Measurements from ENCODE around the gene FUOM.

DNA sequence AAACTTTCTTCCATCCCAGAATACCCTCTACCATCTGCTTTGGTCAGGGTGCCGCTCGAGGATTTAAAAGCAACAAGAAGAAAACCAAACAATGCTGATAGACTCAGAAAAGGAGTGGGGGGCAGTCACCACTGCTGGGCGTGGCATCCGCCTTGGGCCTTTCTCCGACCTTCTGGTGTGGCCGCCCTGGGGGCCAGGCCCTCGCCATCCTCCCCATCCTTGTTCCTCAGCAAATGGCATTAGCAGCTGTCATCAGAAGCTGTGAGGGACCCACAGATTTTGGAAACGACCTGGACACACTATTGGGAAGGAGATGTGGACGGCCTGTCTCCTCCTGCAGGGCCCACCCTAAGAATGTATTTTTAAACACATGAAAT lies 45.1 kb downstream of the FUOM start:
- TF ChIP-seq, protein P1, sequence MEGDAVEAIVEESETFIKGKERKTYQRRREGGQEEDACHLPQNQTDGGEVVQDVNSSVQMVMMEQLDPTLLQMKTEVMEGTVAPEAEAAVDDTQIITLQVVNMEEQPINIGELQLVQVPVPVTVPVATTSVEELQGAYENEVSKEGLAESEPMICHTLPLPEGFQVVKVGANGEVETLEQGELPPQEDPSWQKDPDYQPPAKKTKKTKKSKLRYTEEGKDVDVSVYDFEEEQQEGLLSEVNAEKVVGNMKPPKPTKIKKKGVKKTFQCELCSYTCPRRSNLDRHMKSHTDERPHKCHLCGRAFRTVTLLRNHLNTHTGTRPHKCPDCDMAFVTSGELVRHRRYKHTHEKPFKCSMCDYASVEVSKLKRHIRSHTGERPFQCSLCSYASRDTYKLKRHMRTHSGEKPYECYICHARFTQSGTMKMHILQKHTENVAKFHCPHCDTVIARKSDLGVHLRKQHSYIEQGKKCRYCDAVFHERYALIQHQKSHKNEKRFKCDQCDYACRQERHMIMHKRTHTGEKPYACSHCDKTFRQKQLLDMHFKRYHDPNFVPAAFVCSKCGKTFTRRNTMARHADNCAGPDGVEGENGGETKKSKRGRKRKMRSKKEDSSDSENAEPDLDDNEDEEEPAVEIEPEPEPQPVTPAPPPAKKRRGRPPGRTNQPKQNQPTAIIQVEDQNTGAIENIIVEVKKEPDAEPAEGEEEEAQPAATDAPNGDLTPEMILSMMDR (IDR thresholded peaks at IDR 0.05), result no peak
- TF ChIP-seq POLR2A (IDR thresholded peaks at IDR 0.05), result no peak
- no peak for TF ChIP-seq POLR2AphosphoS5 (IDR thresholded peaks at IDR 0.05)
- TF ChIP-seq EP300 (IDR thresholded peaks at IDR 0.05), result no peak
